ENCODE measurements around the gene VEZF1.

VEZF1 gene

GRCh38 chr17:57925361-57925990 is 62.6 kb downstream of the VEZF1 start:
- Mint-ChIP-seq H3K4me1 (ENCODE audit: low read depth) (peaks cover 2% of the 10 kb centered on the region), H3K27me3 (ENCODE audit: low read depth) (peaks cover 17% of the 10 kb centered on the region)

DNA sequence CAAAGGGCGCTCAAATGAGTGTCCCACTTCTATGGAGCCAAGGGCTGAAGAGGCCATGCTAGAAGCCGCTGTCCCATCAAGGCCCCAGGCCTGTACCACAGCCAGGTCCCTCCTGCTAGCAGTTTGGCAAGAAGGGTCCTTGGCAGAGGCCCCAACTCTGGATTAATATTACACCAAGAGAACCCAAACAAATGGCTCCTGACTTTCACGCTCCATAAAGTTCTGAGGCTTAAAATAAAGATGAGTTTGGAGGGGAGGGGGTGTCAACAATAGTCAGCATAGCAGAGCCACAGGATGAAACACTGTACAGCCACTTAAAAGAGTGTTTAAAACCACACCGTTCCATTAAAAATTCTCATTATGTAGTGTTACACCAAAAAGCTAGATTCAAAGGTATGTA is 63.4 kb downstream of the VEZF1 start:
- H3K4me3 Mint-ChIP-seq = no peak overlapping the region
- no peaks in the 10 kb centered on the region for H3K9me3 Mint-ChIP-seq
- H3K36me3 Mint-ChIP-seq (ENCODE audit: low read depth) = no peaks in the 10 kb centered on the region
- no peak overlapping the region for H3K27ac Mint-ChIP-seq
- H3K27me3 Mint-ChIP-seq (ENCODE audit: low read depth) = peaks cover 23% of the 10 kb centered on the region
- H3K4me1 Mint-ChIP-seq (ENCODE audit: low read depth) = peaks cover 2% of the 10 kb centered on the region

More at GRCh38 chr17:57925361-57925990, 62.6 kb downstream of the VEZF1 start:
- Mint-ChIP-seq H3K36me3 (ENCODE audit: low read depth) (no peaks in the 10 kb centered on the region), H3K27ac (no peak overlapping the region), H3K9me3 (no peaks in the 10 kb centered on the region), H3K4me3 (no peak overlapping the region)

Data from T-helper 1 cell treated with Interleukin-12 subunit alpha and Interleukin-12 subunit beta and Interleukin-4 antibody, amounts not matched to agents 30 μg/mL and 1 μg/mL, for 36 hours (primary cell).